Measurements from ENCODE around the gene RHOG. TPM values are rescaled to one million over a fixed set of nuclear protein-coding genes. Genes with fewer than 3 reads are reported as not detected.

RHOG gene
- total RNA-seq (100 to 1,000 TPM; 170 to 175 TPM), polyA plus RNA-seq (229 TPM)

DNA sequence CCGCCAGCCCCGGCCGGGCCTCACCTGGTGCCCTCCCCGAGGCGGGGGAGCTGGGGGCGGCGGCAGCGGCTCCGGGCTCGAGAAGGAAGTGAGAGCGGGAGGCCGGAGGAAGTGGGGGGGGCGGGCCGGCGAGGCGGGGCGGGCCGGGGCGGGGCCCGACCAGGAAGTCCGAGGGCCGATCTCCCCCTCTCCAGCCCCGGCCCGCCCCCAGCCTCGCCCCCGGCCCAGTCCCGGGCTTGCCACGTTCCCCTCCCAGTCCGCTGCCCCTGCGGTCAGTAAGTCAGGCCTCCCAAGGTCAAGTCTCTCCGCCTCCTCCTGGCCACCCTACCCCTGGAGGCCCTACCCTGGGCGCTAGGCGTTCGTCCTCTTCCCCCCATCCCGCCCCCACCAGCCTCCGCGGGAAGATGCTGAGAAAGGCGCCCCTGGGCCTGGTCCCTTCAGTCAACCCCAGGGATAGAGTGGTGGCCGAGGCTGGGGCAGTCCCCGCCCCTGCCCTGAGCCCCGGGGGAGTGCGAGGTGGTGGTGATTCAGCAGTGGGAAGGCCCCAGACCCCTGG, at the start of gene RHOG:
Gene RHOG (minus strand): TSS at position 90 of the 556 bp plus-strand sequence. CDS start 12,821 bp downstream, outside the sequence.
- no peaks in the 10 kb centered on the region for H3K9me3 Mint-ChIP-seq
- H3K27me3 Mint-ChIP-seq, result peaks cover 0 to 4% of the 10 kb centered on the region in 2 donors
- CTCF ChIA-PET, result interaction anchor here (0.8 to 14.4 kb wide), 23 partner anchors 10 to 234 kb away, joined by 3 to 297 read pairs (median 5); partner anchors contain the start of genes NUP98, PGAP2 and STIM1
- no peaks in the 10 kb centered on the region for H3K9me3 ChIP-seq (ENCODE audit: low read length)
- H3K4me3 Mint-ChIP-seq, result peak within 1 kb of the TSS; percentile 92 to 96 (median 95)
- peak in 3 of 5 donors; percentile 58 to 80 (median 64) for DNase-seq
- peaks cover 41 to 55% (median 48%) of the 10 kb centered on the region in 3 donors for H3K4me1 Mint-ChIP-seq
- peaks cover 0 to 27% (median 5%) of the 10 kb centered on the region in 3 donors for H3K36me3 Mint-ChIP-seq
- H3K36me3 ChIP-seq (ENCODE audit: insufficient read depth, low read length), result no peaks in the 10 kb centered on the region
- peak within 1 kb of the TSS; percentile 94 to 99 (median 97) for H3K27ac Mint-ChIP-seq
- H3K27me3 ChIP-seq (ENCODE audit: insufficient read depth, low read length, poor library complexity, severe bottlenecking), result no peaks in the 10 kb centered on the region
- POLR2A ChIA-PET, result interaction anchor here (0.5 to 4.7 kb wide), 18 partner anchors 9 to 232 kb away, joined by 3 to 157 read pairs (median 7); partner anchors contain the start of genes NUP98, PGAP2 and STIM1
- H3K4me3 ChIP-seq (ENCODE audit: low read length), result peak within 1 kb of the TSS; percentile 69
- H3K4me1 ChIP-seq (ENCODE audit: insufficient read depth, low read length), result peaks cover 39% of the 10 kb centered on the region
- H3K27ac ChIP-seq (ENCODE audit: low read depth, low read length), result peak within 1 kb of the TSS; percentile 86

DNA sequence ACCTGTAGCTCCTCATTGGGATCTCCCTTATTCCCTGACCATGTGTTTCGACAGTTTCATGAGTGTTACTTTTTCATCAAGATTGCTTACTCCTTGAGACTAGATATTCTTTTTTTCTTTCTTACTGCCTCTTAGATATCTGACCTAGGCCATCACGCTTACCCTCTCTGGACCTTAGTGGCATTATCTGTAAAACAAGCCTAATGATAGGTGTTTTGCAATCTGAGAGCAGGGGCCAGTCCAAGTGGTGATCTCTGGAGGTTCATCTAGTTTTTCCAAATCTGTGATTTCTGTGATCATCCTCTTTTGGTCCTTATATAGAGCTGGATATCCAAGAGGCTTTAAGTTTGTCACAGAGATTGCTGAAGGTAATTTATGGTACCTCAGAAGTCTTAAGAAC, 49.3 kb upstream of the RHOG start:
- Histone ChIP-seq H3K27ac (ENCODE audit: low read depth, low read length) (no peak overlapping the region), H3K9me3 (ENCODE audit: low read length) (no peaks in the 10 kb centered on the region), H3K4me3 (ENCODE audit: low read length) (no peak overlapping the region), H3K4me1 (ENCODE audit: insufficient read depth, low read length) (peaks cover 44% of the 10 kb centered on the region), H3K36me3 (ENCODE audit: insufficient read depth, low read length) (no peaks in the 10 kb centered on the region), H3K27me3 (ENCODE audit: insufficient read depth, low read length, poor library complexity, severe bottlenecking) (no peaks in the 10 kb centered on the region)
- DNase-seq, result no peak
- no peak overlapping the region for H3K4me3 Mint-ChIP-seq
- peaks cover 62 to 82% (median 81%) of the 10 kb centered on the region in 3 donors for H3K4me1 Mint-ChIP-seq
- ChIA-PET CTCF (interaction anchor here (0.9 to 3.2 kb wide), 4 partner anchors 11 to 35 kb away, joined by 3 to 10 read pairs (median 4); partner anchors contain the start of gene STIM1), POLR2A (interaction anchor here (0.6 kb wide), 1 partner anchor 42 kb away, joined by 4 read pairs; no protein-coding TSS in a partner anchor)
- H3K27ac Mint-ChIP-seq, result peak overlapping the region in 2 of 8 donors; percentile 15 to 74
- no peaks in the 10 kb centered on the region for H3K9me3 Mint-ChIP-seq
- no peaks in the 10 kb centered on the region for H3K27me3 Mint-ChIP-seq
- peaks cover 0 to 20% (median 12%) of the 10 kb centered on the region in 3 donors for H3K36me3 Mint-ChIP-seq

DNA sequence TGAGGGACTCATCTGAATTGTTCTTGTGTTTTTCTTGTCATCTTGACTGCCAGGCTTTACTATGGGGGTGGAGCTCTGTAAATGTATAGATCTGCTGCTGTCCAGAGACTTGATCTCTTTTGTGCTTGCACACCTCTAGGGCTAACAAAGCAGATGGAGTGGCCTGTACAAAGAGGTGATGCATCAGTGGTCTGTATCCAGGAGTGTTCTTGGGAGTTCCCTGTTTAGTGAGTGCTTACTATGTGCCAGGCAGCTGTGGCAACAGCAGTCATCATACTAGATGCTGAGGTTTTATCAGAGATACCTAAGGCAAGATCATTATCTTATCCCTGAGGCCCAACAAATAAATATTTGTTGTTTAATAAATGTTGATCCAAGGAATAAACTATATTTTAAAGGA, 48.1 kb upstream of the RHOG start:
- H3K9me3 Mint-ChIP-seq, result no peaks in the 10 kb centered on the region
- Histone ChIP-seq H3K9me3 (ENCODE audit: low read length) (no peaks in the 10 kb centered on the region), H3K4me3 (ENCODE audit: low read length) (no peak overlapping the region), H3K27me3 (ENCODE audit: insufficient read depth, low read length, poor library complexity, severe bottlenecking) (no peaks in the 10 kb centered on the region), H3K36me3 (ENCODE audit: insufficient read depth, low read length) (no peaks in the 10 kb centered on the region), H3K27ac (ENCODE audit: low read depth, low read length) (no peak overlapping the region), H3K4me1 (ENCODE audit: insufficient read depth, low read length) (peaks cover 44% of the 10 kb centered on the region)
- peaks cover 63 to 83% (median 83%) of the 10 kb centered on the region in 3 donors for H3K4me1 Mint-ChIP-seq
- no peaks in the 10 kb centered on the region for H3K27me3 Mint-ChIP-seq
- H3K4me3 Mint-ChIP-seq, result peak overlapping the region in 1 of 7 donors; percentile 30
- DNase-seq, result no peak
- H3K36me3 Mint-ChIP-seq, result peaks cover 0 to 19% (median 15%) of the 10 kb centered on the region in 3 donors
- ChIA-PET CTCF (interaction anchor here (3.2 kb wide), 1 partner anchor 34 kb away, joined by 10 read pairs; the partner anchor contains the start of gene STIM1), POLR2A (no interaction called here)
- peak overlapping the region in 5 of 8 donors; percentile 3 to 85 (median 42) for H3K27ac Mint-ChIP-seq

DNA sequence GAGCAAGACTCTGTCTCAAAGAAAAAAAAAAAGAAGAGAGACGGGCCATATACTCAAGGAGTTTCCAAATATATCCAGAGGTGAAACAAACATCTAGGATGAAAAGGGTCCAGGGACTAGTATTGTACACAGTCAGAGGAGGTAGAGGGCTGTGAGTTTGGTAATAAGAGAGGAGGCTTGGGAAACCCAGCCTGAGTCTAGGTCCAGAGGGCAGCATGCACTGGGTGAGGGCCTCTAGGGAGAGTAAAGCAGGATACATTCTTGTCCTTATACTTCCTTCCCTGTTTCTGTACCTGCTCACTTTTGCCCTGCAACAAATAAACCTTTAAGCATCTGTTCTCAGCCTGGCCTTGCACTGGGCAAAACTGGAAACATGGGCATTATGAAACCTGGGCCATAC, 46.2 kb upstream of the RHOG start:
- H3K4me3 ChIP-seq (ENCODE audit: low read length), result no peak overlapping the region
- Mint-ChIP-seq H3K36me3 (peaks cover 0 to 9% (median 7%) of the 10 kb centered on the region in 3 donors), H3K4me1 (peaks cover 59 to 81% (median 80%) of the 10 kb centered on the region in 3 donors), H3K27ac (peak overlapping the region in 4 of 8 donors; percentile 40 to 79 (median 63)), H3K9me3 (no peaks in the 10 kb centered on the region), H3K27me3 (no peaks in the 10 kb centered on the region), H3K4me3 (no peak overlapping the region)
- no peaks in the 10 kb centered on the region for H3K36me3 ChIP-seq (ENCODE audit: insufficient read depth, low read length)
- CTCF ChIA-PET, result interaction anchor here (1.3 kb wide), 1 partner anchor 38 kb away, joined by 4 read pairs; no protein-coding TSS in a partner anchor
- no peaks in the 10 kb centered on the region for H3K9me3 ChIP-seq (ENCODE audit: low read length)
- DNase-seq, result no peak
- no peak overlapping the region for H3K27ac ChIP-seq (ENCODE audit: low read depth, low read length)
- POLR2A ChIA-PET, result interaction anchor here (0.7 kb wide), 1 partner anchor 10 kb away, joined by 3 read pairs; no protein-coding TSS in a partner anchor
- H3K4me1 ChIP-seq (ENCODE audit: insufficient read depth, low read length), result peaks cover 53% of the 10 kb centered on the region
- no peaks in the 10 kb centered on the region for H3K27me3 ChIP-seq (ENCODE audit: insufficient read depth, low read length, poor library complexity, severe bottlenecking)

DNA sequence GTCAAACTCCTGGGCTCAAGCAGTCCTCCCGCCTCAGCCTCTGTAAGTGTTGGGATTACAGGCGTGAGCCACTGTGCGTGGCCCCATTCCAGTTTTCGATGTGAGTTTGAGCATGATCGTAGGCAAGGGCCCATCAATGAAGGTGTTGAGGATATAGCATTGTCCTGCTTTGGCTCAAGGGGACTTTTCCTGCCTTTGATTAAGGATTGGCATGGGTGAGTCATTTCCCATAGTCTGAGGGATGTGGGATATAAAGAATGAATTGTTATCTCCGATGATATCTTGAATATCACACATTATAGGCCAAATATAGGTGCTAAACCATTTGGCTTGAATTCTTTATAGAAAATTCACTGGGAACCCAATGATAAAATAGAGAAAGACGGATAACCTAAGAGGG, 45.1 kb upstream of the RHOG start:
- no peaks in the 10 kb centered on the region for H3K36me3 ChIP-seq (ENCODE audit: insufficient read depth, low read length)
- H3K27me3 ChIP-seq (ENCODE audit: insufficient read depth, low read length, poor library complexity, severe bottlenecking), result no peaks in the 10 kb centered on the region
- H3K9me3 Mint-ChIP-seq, result no peaks in the 10 kb centered on the region
- POLR2A ChIA-PET, result interaction anchor here (0.9 kb wide), 1 partner anchor 183 kb away, joined by 3 read pairs; no protein-coding TSS in a partner anchor
- no peaks in the 10 kb centered on the region for H3K27me3 Mint-ChIP-seq
- H3K4me3 ChIP-seq (ENCODE audit: low read length), result no peak overlapping the region
- no peak overlapping the region for H3K27ac ChIP-seq (ENCODE audit: low read depth, low read length)
- DNase-seq, result no peak
- H3K27ac Mint-ChIP-seq, result no peak overlapping the region
- H3K4me1 Mint-ChIP-seq, result peaks cover 62 to 82% (median 76%) of the 10 kb centered on the region in 3 donors
- peaks cover 50% of the 10 kb centered on the region for H3K4me1 ChIP-seq (ENCODE audit: insufficient read depth, low read length)
- no peak overlapping the region for H3K4me3 Mint-ChIP-seq
- H3K9me3 ChIP-seq (ENCODE audit: low read length), result no peaks in the 10 kb centered on the region
- CTCF ChIA-PET, result interaction anchor here (0.6 kb wide), 1 partner anchor 29 kb away, joined by 5 read pairs; no protein-coding TSS in a partner anchor
- H3K36me3 Mint-ChIP-seq, result peaks cover 0 to 6% (median 6%) of the 10 kb centered on the region in 3 donors

DNA sequence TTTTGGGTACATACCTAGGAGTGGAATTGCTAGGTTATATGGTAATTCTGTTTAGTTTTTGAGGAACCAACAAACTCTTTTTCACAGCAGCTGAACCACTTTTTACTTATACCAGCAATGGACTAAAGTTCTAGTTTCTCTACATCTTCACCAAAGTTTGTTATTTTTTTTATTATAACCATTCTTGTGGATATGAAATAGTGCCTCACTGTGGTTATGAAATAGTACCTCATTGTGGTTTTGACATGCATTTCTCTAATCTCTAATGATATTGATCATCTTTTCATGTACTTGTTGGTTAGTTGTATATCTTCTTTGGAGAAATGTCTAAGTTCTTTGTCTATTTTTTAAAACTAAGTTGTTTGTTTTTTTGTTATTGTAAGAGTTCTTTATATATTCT, 41.9 kb upstream of the RHOG start:
- ChIA-PET POLR2A (no interaction called here), CTCF (interaction anchor here (0.7 to 5.9 kb wide), 3 partner anchors 28 to 45 kb away, joined by 3 to 40 read pairs (median 3); partner anchors contain the start of gene STIM1)
- Histone ChIP-seq H3K4me1 (ENCODE audit: insufficient read depth, low read length) (peaks cover 69% of the 10 kb centered on the region), H3K27me3 (ENCODE audit: insufficient read depth, low read length, poor library complexity, severe bottlenecking) (no peaks in the 10 kb centered on the region), H3K4me3 (ENCODE audit: low read length) (no peak overlapping the region), H3K36me3 (ENCODE audit: insufficient read depth, low read length) (no peaks in the 10 kb centered on the region), H3K27ac (ENCODE audit: low read depth, low read length) (no peak overlapping the region), H3K9me3 (ENCODE audit: low read length) (no peaks in the 10 kb centered on the region)
- H3K36me3 Mint-ChIP-seq, result peaks cover 0 to 6% (median 4%) of the 10 kb centered on the region in 3 donors
- H3K27ac Mint-ChIP-seq, result peak overlapping the region in 3 of 8 donors; percentile 8 to 13 (median 11)
- no peaks in the 10 kb centered on the region for H3K27me3 Mint-ChIP-seq
- DNase-seq, result peak in 2 of 5 donors; percentile 19 to 30
- H3K4me3 Mint-ChIP-seq, result peak overlapping the region in 1 of 7 donors; percentile 23
- peaks cover 73 to 86% (median 80%) of the 10 kb centered on the region in 3 donors for H3K4me1 Mint-ChIP-seq
- H3K9me3 Mint-ChIP-seq, result no peaks in the 10 kb centered on the region

DNA sequence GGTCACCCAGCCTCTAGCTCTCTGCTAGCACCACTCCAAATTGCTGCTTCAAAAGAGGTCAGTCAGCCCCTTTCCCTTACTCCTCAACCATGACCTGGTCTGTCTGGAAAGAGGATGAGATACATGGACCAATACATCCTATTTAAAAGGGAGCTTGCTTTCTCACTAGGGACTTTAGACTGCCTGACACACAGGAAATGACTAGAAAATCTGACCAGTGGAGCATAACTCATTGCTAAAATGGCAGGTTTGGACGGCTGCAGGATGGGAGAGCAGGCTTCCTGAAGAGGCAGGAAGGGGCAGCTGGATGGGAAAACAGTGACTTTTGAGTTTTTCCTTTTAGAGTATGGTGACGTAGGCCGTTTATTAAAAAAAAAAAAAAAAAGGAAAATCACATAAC, 40.0 kb upstream of the RHOG start:
- POLR2A ChIA-PET, result interaction anchor here (0.6 to 1.4 kb wide), 2 partner anchors 18 to 26 kb away, joined by 3 to 4 read pairs; no protein-coding TSS in a partner anchor
- H3K27ac ChIP-seq (ENCODE audit: low read depth, low read length), result no peak overlapping the region
- peak overlapping the region; percentile 47 to 93 (median 73) for H3K27ac Mint-ChIP-seq
- H3K27me3 ChIP-seq (ENCODE audit: insufficient read depth, low read length, poor library complexity, severe bottlenecking), result no peaks in the 10 kb centered on the region
- H3K4me1 Mint-ChIP-seq, result peaks cover 75 to 90% (median 85%) of the 10 kb centered on the region in 3 donors
- no peaks in the 10 kb centered on the region for H3K9me3 ChIP-seq (ENCODE audit: low read length)
- H3K36me3 Mint-ChIP-seq, result peaks cover 0 to 4% (median 1%) of the 10 kb centered on the region in 3 donors
- DNase-seq, result no peak
- peak overlapping the region in 3 of 7 donors; percentile 11 to 58 (median 35) for H3K4me3 Mint-ChIP-seq
- no peaks in the 10 kb centered on the region for H3K36me3 ChIP-seq (ENCODE audit: insufficient read depth, low read length)
- CTCF ChIA-PET, result interaction anchor here (1.1 to 5.9 kb wide), 4 partner anchors 13 to 31 kb away, joined by 4 to 40 read pairs (median 5); partner anchors contain the start of gene STIM1
- H3K4me3 ChIP-seq (ENCODE audit: low read length), result no peak overlapping the region
- H3K4me1 ChIP-seq (ENCODE audit: insufficient read depth, low read length), result peaks cover 75% of the 10 kb centered on the region
- H3K9me3 Mint-ChIP-seq, result no peaks in the 10 kb centered on the region
- no peaks in the 10 kb centered on the region for H3K27me3 Mint-ChIP-seq
